GM18511 (cell line): ENCODE data around the gene DDA1.
"Not testable (repeated sequence)": the region's sequence is repeated elsewhere in the genome, so short reads cannot be mapped to it uniquely, and the experiment has no call there.

ENCODE experiments used
- ATAC-seq: cut with Tn5 transposase; IDR thresholded peaks from one replicate; pipeline ENCODE4 v1.9.1; 2021; ENCODE audit warnings: mild to moderate bottlenecking, moderate library complexity; ENCODE audit not compliant: unreplicated experiment

DDA1 gene

DNA sequence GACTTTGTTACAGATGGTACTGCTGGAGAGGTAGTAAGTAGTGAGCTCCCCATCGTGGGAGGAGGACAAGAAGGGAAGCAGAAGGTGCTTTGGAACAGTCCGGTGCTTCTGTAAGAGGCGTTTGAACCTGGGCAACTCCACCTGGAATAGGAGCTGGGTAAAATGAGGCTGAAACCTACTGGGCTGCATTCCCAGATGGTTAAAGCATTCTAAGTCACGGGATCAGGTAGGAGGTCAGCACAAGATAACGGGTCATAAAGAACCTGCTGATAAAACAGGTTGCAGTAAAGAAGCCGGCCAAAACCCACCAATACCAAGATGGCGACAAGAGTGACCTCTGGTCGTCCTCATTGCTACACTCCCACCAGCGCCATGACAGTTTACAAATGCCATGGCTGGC, 22.6 kb upstream of the DDA1 start:
- ATAC-seq, result no peak

DNA sequence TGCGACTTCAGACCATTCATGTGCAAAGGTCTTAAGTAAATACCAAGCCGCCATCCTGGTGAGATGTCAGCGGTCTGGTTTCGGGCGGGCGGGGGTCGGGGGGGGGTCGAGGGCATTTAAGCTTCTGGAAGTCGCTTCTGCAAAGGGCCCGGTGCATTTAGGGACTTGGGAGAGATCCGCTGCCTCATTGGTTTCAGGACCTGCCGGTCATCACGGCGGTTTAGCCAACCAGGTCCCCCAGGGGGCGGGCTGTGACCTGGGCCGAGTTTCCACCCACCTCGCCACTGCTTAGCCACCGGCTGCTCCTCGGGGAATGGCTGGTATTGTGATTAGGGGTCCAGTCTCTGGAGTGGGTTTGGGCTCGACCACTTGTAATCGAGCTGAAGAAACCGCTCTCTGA, 19.9 kb upstream of the DDA1 start:
- ATAC-seq, result no peak

DNA sequence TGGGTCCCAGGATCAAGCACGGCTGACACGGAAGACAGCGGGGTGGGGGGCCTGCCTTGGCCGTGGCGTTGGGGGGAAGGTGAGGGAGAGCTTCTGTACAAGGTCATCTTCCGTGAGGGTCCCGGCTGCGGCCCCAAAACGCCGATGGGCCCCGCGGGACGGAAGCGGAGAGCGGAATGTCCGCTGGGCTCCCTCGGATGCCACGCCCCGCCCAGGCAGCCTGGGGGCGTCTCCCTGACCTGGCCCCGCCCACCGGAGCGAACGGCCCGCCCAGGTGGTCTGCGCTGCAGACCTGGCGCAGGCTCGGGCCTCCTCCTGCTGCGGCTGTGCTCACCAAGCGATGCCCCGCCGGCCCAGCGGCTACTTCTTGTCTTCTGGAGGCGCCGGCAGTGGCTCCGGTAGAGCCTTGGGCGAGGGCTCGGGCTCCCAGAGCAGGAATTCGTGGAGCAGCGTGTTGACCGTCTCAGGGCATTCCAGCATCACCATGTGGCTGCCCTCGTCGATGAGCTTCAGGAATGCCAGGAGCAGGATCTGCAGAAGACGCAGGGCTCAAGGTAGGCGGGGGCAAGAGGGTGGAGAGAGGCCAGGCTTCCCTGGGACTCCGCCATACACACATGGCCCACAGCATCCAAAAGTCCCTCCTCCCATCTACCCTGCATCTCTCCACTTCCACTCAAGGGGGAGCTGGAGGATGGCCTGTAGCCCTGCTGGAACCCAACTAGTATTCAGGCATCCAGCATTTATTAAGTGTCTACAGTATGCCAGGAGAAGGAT, 16.9 kb upstream of the DDA1 start:
- peak; percentile 89 for ATAC-seq

DNA sequence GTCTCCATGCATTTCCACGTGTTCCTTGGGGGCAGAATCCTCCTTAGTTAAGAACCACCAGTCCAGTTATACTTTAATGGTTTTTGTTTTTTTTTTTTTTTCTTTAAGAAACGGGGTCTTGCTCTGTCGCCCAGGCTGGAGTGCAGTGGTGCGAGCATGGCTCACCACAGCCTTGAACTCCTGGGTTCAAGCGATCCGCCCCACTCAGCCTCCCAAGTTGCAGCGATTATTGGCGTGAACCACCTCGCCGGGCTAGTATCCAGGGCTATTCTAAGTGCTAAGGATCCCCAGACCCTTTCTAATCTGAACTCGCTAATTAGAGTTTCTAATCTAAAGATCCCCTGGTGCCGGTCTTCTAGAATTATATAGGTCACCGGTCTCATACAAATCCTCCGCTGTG, 15.8 kb upstream of the DDA1 start:
- ATAC-seq, result no peak

DNA sequence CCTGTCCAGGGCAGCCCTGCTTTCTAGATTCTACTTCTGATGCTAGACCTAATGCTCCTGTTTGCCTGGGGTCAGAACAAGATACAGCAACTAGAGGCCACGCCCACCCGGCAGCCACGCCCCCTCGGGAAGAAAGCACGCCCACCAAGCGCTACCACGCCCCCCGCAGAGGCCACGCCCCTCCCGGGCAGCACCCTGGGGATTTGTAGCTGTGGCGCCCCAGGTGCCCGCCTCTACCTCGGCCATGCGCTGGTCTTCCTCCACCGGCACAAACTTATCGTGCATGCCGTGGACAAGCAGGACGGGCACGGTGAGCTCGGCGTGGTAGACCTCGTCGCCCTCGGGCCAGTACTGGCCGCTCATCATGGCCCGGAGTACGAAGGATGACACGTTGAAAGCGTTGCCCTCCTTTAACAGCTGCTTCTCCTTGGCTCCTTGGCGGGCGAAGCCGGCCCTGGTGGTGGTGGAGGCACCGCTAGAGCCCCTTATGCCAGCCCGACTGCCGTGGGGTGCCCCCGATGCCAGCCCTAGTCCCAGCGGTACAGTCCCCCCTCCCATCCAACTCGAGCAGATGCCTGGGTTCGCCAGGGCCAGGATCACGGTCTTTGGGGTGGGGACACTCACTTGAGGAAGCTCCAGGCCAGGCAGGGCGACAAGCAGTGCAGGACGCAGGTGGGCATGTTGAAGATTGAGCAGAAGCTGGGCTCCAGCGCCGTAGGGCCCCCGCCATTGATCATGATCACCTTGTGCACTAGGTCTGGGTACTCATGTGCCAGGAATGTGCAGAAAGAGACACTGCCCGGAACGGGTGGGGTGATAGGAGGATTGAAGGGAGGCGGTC, 15.1 kb upstream of the DDA1 start:
- no peak for ATAC-seq

DNA sequence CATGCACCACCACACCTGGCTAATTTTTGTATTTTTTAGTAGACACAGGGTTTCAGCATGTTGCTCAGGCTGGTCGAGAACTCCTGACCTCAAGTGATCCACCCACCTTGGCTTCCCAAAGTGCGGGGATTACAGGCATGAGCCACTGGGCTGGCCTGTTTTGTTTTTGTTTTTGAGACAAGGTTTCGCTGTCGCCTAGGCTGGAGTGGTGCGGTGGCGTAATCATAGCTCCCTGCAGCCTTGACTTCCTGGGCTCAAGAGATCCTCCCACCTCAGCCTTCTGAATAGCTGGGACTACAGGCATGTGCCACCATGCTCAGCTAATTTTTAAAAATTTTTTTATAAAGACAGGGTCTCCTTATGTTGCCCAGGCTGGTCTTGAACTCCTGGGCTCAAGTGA, 13.8 kb upstream of the DDA1 start:
- not testable (repeated sequence) for ATAC-seq

DNA sequence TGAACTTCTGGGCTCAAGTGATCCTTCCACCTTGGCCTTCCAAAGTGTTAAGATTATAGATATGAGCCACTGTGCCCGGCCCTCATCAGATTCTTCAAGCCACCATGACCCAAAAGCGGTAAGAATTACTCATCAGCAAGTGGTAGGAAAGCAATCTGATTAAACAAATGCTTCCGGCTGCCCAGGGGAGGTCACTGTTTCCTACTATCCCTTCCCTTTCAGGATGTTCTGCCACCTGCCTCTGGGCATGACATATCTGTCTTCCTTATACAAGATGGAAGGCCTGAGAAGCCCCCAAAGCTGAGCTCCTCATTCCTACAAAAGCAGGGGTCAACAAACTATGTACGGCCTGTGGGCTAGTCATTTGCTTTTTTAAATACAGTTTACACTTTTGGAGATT, 13.1 kb upstream of the DDA1 start:
- ATAC-seq, result no peak

DNA sequence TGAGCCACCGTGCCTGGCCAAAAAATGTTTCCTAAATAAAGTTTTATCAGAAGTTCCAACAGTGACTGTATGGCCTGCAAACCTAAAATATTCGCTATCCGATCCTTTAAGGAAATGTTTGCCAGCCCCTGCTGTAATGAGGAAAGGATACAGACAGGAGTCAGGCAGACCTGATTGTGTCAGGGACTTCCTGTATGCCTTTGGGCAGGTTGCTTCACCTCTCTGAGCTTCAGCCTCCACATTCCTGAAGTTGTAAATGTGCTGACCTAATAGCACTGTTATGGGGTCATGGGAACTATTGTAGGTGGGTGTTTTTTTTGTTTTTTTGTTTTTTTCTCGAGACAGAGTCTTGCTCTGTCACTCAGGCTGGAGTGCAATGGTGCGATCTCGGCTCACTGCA, 12.4 kb upstream of the DDA1 start:
- ATAC-seq, result no peak

DNA sequence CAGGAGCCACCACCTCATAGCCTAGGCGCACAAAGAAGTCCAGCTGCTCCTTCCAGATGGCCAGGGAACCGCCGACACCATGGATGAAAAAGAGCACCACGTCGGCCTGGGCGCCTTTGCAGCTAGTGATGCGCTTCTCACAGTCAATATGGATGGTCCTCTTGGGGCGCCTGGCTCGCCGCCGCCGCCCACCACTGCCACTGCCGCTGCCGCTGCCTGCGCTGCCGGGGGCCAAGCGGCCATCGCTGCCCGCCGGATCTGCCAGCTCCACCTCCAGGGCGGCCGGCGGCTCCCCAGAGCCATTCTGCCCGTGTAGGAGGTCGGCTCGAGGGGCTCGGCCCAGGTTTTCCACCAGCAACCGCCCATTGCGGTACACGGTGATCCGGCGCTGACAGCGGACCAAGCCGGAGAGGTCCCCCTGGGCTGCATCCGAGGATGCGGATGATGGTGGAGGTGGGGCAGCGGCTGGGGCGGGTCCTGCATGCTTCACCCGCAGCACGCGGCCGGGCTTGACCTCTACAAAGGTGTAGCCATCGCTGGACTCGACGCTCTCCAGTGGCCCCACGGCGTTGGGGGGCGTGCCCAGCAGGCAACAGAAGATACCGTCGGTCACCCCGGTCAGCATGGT, 8.3 kb upstream of the DDA1 start:
- ATAC-seq, result no peak

DNA sequence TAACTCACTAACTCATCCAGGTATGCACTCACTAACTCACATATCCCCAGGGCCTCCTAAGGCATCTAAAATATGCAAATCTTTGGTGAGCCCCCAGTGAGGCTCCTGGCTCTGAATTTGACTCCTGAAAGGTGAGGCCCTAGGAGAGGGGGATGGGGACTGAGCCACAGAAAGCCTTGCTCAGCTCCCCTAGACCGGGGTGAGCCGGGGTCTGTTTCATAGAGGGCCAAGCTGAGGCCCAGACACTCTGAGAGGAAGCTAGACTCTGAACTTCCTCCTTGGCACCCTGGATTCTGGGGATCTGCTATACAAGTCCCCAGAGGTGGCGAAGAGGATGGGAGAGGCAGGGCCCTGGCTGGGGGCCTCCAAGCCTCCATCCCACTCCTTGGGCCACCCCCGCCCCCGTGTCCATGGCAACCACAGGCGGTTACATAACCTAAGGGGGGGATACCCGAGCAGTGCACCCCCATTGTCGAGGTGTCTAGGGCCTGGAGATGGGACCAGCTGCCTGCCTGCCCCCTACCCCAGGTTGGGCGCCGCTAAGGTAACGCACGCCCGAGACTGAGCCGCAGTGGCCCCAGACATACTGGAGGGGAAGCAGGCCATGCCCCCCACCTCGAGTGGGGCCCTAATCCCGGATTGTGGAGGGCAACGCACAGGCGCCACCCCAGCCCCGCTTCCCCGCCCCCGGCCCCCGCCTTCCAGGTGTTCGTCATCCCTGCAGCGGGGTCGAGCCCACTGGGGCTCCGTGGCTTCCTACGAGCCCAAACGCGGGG, 6.8 kb upstream of the DDA1 start:
- ATAC-seq, result no peak

DNA sequence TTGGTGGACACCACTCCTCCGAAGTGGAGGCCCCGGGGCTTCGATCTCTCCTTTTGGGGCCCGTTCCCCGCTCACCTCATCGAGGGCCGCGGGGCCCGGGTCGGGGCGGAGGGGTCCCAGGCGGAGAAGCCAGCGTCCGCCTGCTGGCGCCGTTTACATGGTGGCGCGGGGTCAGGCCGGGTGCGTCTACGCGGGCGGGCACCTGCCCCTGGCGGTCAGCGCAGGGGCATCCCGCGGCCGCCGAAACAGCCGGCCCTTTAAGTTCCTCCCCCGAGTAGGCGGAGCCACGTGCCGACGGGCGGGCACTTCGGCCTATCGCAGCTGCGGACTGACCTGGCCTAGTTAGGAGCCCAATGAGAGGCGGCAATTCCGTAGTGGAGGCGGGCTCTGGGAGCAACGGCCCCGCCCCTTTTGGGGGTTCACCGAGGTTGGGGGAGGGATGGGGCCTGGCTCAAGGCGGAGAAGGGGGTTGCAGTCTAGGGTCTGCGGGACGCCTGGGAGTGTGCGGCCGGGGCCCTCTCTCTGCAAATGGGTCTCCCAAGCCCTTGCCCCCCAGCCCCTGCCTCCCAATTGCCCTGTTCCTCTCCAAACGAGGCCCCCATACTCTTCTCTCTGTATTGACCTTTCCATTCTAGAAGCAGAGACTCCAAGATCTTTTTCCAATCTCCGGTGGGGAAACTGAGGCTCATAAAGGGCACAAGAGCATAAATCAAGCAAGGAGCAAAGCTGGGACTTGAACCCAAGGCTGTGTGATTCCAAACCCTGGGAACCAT, 6.0 kb upstream of the DDA1 start, which contains the start of gene ABHD8:
Gene ABHD8, minus strand, starts transcription at position 259 of the 773 bp plus-strand sequence. CDS start 1,809 bp downstream, outside the sequence.
- peak; percentile 61 for ATAC-seq

DNA sequence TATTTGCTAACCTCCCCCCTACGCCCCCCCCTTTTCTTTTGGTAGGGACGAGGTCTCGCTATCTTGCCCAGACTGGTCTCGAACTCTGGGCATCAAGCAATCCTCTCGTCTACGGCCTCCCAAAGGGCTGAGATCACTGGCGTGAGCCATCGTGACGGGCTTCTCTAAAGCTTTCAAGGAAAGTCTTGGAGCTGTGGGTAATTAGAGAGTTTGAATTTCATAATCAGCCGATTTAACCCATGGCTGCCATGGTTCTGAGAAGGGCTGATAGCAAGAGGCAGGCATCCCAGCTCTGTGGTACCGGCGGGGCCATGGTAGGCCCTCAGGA, 5.5 kb upstream of the DDA1 start:
- ATAC-seq, result no peak

DNA sequence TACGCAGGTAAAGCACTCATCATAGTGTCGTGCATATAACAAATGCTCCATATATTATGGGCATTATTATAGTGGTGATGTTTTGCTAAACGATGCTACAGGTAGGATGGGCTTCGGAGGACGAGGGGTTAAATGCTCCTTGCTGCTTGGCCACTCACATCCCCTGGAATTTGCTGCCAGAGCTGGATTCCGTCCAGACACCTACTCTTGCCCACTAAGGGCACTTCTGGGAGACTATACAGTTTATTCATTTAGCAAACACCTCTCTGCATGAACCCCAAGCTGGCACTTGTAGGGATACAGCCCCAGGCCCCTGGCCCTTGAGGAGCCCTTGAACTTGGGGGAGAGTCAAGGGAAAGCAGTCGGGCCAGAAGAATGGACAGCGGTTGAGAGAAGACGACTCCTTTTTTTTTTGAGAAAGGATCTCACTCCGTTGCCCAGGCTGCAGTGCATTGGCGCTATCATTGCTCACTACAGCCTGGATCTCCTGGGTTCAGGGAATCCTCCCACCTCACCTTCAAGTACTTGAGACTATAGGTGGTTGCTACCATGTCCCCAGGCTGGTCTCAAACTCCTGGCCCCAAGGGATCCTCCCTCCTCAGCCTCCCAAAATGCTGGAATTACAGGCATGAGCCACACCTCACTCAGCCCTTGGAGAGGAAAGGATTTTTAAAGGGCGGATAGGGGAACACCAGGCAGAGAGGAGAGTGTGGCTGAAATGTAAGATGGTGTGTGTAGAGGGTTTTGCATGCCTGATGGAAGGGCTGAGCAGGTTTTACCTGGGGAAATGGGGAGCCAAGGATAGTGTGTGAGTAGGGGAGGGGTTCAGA, 4.8 kb upstream of the DDA1 start:
- no peak for ATAC-seq

DNA sequence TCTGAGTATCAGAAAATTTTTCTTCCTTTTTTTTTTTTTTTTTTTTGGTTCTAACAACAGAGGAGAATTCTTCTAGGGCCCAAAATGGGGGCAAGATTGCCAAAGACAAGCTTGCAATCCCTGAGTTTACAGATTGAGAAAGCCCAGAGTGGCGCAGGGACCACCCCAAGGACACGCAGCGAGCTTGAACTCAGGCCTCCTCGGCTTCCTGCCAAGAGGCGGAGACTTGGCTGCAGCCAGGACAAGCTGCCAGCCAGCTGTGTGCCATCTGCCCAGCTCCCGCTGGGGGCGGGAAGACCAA, 4.2 kb upstream of the DDA1 start:
- ATAC-seq, result no peak

DNA sequence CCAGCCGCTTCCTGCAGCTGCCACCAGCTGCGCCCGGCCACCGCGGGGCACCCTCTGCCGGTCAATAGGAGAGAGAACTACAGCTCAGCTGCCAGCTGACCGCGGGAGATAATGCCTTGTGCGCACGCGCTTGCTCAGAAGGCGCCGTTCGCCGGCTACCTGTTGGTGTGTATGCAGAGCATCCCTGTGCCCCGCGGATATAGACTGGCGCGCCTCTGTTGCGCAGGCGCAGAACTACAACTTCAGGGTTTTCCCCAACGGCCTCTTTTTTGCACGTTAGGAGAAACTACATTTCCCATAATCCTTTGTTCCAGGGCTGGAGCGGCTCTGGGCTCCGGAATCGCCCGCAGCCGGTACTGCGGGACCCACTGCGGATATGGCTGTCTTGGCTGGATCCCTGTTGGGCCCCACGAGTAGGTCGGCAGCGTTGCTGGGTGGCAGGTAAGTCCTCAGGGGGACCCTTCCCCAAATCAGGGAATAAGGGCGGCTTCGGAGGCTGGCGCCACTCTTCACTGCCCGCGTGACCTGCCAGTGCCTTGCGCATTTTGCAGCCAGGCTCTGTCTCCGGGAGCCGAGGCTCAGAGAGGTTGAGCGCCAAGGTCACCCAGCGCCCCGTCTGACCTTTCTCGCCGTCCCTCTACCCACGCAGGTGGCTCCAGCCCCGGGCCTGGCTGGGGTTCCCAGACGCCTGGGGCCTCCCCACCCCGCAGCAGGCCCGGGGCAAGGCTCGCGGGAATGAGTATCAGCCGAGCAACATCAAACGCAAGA, 3.7 kb upstream of the DDA1 start, which contains the start of gene MRPL34:
Gene MRPL34, plus strand, starts transcription at position 356 of the 768 bp plus-strand sequence. Its CDS starts 21 bp downstream, at position 377.
- ATAC-seq, result peak; percentile 74

DNA sequence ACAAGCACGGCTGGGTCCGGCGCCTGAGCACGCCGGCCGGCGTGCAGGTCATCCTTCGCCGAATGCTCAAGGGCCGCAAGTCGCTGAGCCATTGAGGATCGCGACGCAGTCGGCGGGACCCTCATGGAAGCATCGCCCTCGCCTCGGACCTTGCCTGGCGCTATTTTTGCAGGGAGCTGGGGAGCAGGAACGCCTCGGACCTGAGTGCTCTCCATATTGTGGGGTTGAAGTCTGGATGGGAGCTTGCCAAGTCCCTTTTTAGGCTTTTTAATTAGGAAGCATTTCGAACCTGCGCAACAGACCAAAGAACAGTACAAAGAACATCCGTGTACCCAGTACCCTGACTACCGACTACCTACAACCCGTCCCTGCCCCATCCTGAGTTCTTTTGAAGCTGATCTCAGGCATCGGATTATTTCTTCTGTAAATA, 3.1 kb upstream of the DDA1 start:
- no peak for ATAC-seq

DNA sequence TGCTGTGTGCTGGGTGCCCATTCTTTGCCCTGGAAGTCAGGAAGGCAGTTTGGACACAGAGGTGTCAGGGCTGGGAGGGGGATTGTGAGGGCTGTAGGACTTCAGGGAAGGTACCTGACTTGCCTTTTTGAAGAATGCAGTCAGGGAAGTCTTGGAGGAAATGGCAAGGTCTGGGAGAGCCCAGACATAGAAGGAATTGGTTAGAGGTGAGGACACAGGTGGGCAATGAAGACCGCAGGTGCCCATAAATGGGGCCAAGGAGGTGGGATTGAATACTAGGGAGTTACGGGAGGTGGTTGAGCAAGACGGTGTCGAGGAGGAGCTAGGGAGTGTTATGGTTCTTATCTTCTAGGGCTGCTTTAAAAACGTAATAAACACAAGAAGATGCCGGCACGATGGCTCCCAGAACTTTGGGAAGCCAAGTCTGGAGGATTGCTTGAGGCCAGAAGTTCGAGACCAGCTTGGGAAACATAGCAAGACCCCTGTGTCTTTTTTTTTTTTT, 1.4 kb upstream of the DDA1 start:
- no peak for ATAC-seq

DNA sequence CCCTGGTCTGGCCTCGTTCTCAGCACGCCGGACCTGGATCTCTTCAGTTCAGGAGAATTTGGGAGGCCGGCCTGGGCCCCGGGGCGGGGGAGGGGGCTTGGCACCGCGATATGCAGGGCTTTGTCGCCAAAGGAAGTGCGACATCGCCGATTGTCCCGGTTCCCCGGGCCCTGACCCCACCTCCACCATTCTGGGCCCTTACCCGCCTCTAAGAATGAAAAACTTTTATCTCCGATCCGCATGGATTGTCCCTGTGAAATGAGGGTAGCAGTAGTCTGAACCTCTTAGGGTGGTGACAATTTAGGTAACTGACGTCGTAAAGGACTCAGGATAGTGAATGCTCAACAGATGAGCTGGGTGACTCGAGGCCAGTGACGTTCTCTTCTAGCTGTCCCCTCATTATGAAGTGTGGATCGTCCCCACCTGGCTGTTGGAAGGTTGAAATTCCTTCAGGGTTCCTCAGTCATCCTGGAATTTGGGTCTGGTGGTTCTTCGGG, 650 bp downstream of the DDA1 start:
- ATAC-seq, result no peak
